Ishikawa (cell line): ENCODE results near the gene PPP2CA.

Experiments used
- EP300 ChIP-seq: IDR thresholded peaks from 2 replicates; pipeline ENCODE4 v1.6.1; 2012; ENCODE audit warnings: borderline replicate concordance
- FOXM1 ChIP-seq: IDR thresholded peaks from 2 replicates; pipeline ENCODE4 v1.6.1; 2012; ENCODE audit warnings: low read depth, borderline replicate concordance
- TAF1 ChIP-seq: IDR thresholded peaks from 2 replicates; pipeline ENCODE4 v1.6.1; 2012; ENCODE audit warnings: low read depth, mild to moderate bottlenecking
- TCF12 ChIP-seq: IDR thresholded peaks from 2 replicates; pipeline ENCODE4 v1.6.1; 2012; ENCODE audit warnings: low read depth
- TEAD4 ChIP-seq: IDR thresholded peaks from 2 replicates; pipeline ENCODE4 v1.6.1; 2012
- YY1 ChIP-seq: IDR thresholded peaks from 2 replicates; pipeline ENCODE4 v1.6.1; 2012; ENCODE audit warnings: low read depth
- TF ChIP-seq, protein P1 (sequence below): IDR thresholded peaks from 2 replicates; pipeline ENCODE4 v1.6.1; 2012

DNA sequence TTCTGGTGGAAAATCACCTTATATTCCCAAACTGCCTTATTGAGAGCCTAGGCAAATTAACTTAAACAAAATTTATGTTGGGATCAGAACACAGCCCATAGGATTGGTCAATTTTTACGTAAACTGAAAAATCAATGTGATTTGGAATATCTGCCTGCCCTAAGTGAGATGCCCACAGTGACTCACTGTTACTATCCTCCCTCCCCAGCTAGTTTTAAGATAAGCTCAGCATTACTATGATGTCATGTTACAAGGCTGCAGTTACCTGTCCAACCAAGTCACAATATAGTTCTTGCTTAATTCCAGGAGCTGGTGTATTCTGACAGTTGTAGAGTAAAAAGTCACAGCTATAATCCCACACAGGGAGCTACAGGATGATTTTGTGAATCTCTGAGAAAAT lies 72.2 kb downstream of the PPP2CA start:
- TF ChIP-seq TCF12 (no peak), TAF1 (no peak), FOXM1 (no peak), TEAD4 (no peak), EP300 (no peak), YY1 (no peak)
- TF ChIP-seq, protein P1, sequence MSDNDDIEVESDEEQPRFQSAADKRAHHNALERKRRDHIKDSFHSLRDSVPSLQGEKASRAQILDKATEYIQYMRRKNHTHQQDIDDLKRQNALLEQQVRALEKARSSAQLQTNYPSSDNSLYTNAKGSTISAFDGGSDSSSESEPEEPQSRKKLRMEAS, result no peak
